Keratinocyte (primary cell): ENCODE results near the gene DNAJC18. TPM values are rescaled to one million over a fixed set of nuclear protein-coding genes. Genes with fewer than 3 reads are reported as not detected.

ENCODE experiments used
- DNase-seq: peaks from one replicate; pipeline ENCODE4 v3.0.0-alpha.2; 2011; ENCODE audit warnings: low read depth, missing footprints, low spot score
- FAIRE-seq: peaks from 2 replicates; lab custom pipeline; 2011; peaks lifted over from hg19 to GRCh38; lab: Jason Lieb, UNC
- H2AFZ ChIP-seq: 2 replicates; pipeline ENCODE4 v1.6.0; 2012; ENCODE audit warnings: low read length, control low read depth, inconsistent platforms; ENCODE audit not compliant: control insufficient read depth
- H3K27ac ChIP-seq: 2 replicates; pipeline ENCODE4 v1.5.1; 2011; ENCODE audit warnings: low read length; ENCODE audit not compliant: control insufficient read depth, insufficient read depth
- H3K27me3 ChIP-seq: 3 replicates; pipeline ENCODE4 v1.6.0; 2011; ENCODE audit warnings: low read length; ENCODE audit not compliant: control insufficient read depth, insufficient read depth; ENCODE audit errors: extremely low read depth
- H3K36me3 ChIP-seq, 2 experiments: 2 replicates in 1 of 2; 3 replicates in 1 of 2; pipeline ENCODE4 v1.5.1; 2011; ENCODE audit warnings: low read length in 2 of 2, mild to moderate bottlenecking in 1 of 2; ENCODE audit not compliant: control insufficient read depth in 2 of 2, insufficient read depth in 2 of 2; ENCODE audit errors: extremely low read depth in 1 of 2
- H3K4me1 ChIP-seq: 3 replicates; pipeline ENCODE4 v1.5.1; 2011; ENCODE audit warnings: low read length; ENCODE audit not compliant: control insufficient read depth, insufficient read depth; ENCODE audit errors: extremely low read depth
- H3K4me2 ChIP-seq: 3 replicates; pipeline ENCODE4 v1.6.0; 2011; ENCODE audit warnings: low read depth, low read length; ENCODE audit not compliant: control insufficient read depth, insufficient read depth; ENCODE audit errors: extremely low read depth
- H3K4me3 ChIP-seq, 3 experiments: fragments of 200-600 bp in 1 of 3; sonication (generic) in 1 of 3; 2 replicates in 2 of 3; 3 replicates in 1 of 3; pipeline ENCODE4 v1.5.1; 2011 to 2016; ENCODE audit warnings: low read length in 3 of 3, mild to moderate bottlenecking in 3 of 3, control low read depth in 2 of 3, inconsistent platforms in 1 of 3, low read depth in 1 of 3, mixed read lengths in 1 of 3, mixed run types in 1 of 3, moderate library complexity in 1 of 3; ENCODE audit not compliant: control insufficient read depth in 2 of 3, insufficient read depth in 2 of 3; ENCODE audit errors: extremely low read depth in 1 of 3
- H3K79me2 ChIP-seq: 2 replicates; pipeline ENCODE4 v1.6.0; 2012; ENCODE audit warnings: low read length; ENCODE audit not compliant: control insufficient read depth, insufficient read depth
- H3K9ac ChIP-seq: 3 replicates; pipeline ENCODE4 v1.6.0; 2011; ENCODE audit warnings: low read length; ENCODE audit not compliant: control insufficient read depth, insufficient read depth; ENCODE audit errors: extremely low read depth
- H3K9me1 ChIP-seq: 3 replicates; pipeline ENCODE4 v1.6.0; 2011; ENCODE audit warnings: low read length; ENCODE audit not compliant: control insufficient read depth, insufficient read depth; ENCODE audit errors: extremely low read depth
- H3K9me3 ChIP-seq: 2 replicates; pipeline ENCODE4 v1.5.1; 2012; ENCODE audit warnings: low read depth, low read length; ENCODE audit not compliant: control insufficient read depth
- H4K20me1 ChIP-seq: 3 replicates; pipeline ENCODE4 v1.6.0; 2011; ENCODE audit warnings: low read length; ENCODE audit not compliant: control insufficient read depth, insufficient read depth; ENCODE audit errors: extremely low read depth
- CTCF ChIP-seq, 3 experiments: IDR thresholded peaks in 1 of 3; conservative IDR thresholded peaks in 1 of 3; optimal IDR thresholded peaks in 1 of 3; 2 replicates in 2 of 3; 3 replicates in 1 of 3; pipeline versions ENCODE3 to v1.5.1; 2011; ENCODE audit warnings: low read length in 3 of 3, mild to moderate bottlenecking in 3 of 3, moderate library complexity in 2 of 3, control low read depth in 1 of 3, inconsistent platforms in 1 of 3; ENCODE audit not compliant: insufficient read depth in 2 of 3; ENCODE audit errors: extremely low read depth in 1 of 3
- EZH2 ChIP-seq: IDR thresholded peaks from one replicate; pipeline ENCODE4 v1.6.1; 2012; ENCODE audit warnings: inconsistent platforms, mild to moderate bottlenecking, low read length, moderate library complexity
- dilution Hi-C: fragments of 300-500 bp; cut with MboI; formaldehyde crosslinking; loops from one replicate; pipeline ENCODE4 v1.7.0; 2020; ENCODE audit warnings: low sequenced_read_pairs; ENCODE audit not compliant: extremely low pct_ligation_motif_present
- polyA plus RNA-seq, 5 experiments: library from polyadenylated mRNA; depleted of rRNA in 3 of 5; stranded (reverse) in 3 of 5; stranded (forward) in 1 of 5; unstranded in 1 of 5; fragments of >200 nt; gene quantifications; 1 replicate in 1 of 5; 2 replicates in 3 of 5; 3 replicates in 1 of 5; pipeline versions ENCODE4 v1.2.1 to v1.2.3, GENCODE V29; 2011 to 2012; ENCODE audit warnings: missing spikeins in 2 of 5, low read depth in 1 of 5, low replicate concordance in 1 of 5

DNAJC18 gene
- polyA plus RNA-seq, 1 donor (not counting 4 experiments of a cell fraction or from before 2014, with no cell fraction given) = 6.6 TPM

DNA sequence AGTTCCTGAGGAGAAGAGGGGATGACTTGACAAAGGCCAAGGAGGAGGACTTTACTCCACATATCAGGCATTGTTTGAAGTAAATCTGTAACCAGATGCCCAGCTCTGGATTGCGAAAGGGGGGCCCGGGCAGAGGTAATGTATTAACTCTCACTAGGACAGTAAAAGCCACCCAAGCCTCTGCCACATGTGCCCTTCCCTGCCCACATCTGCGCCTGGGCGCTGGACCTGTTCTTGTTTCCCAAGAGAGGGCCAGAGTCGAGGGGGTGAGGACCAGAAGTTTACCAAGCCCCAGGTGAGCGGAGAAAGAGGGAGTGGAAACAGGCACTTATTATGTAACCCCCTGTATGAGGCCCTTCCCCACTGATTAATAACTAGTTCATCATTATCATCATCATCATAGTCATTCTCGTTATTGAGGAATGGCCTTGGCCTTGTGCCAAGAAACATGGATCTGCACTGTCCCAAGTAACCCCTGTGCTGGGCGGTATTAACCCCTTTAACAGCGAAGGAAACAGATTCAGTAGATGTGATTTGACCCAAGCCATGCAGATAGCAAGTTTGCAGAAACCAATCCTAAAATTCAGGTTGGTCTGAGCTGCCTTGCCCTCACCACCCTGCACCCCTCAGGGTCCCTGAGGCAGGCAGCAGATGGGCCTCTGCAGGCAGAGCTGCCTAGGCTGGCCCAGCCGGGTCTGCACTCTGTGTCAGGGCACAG, 55.9 kb downstream of the DNAJC18 start, which contains the start of gene SLC23A1:
Gene SLC23A1 (minus strand): TSS at position 23 of the 718 bp plus-strand sequence. CDS start 44 bp downstream, outside the sequence.
- FAIRE-seq = no peak
- H3K9me3 ChIP-seq = no peaks in the 10 kb centered on the region
- peaks cover 32% of the 10 kb centered on the region for H3K4me1 ChIP-seq
- H3K4me3 ChIP-seq = no peak within 1 kb of the TSS
- H3K9me1 ChIP-seq = no peaks in the 10 kb centered on the region
- H3K27me3 ChIP-seq = no peaks in the 10 kb centered on the region
- no peaks in the 10 kb centered on the region for H3K79me2 ChIP-seq
- H3K36me3 ChIP-seq = no peaks in the 10 kb centered on the region
- no peak within 1 kb of the TSS for H2AFZ ChIP-seq
- H3K27ac ChIP-seq = no peak within 1 kb of the TSS
- no peak for DNase-seq
- H3K4me2 ChIP-seq = no peak within 1 kb of the TSS
- no peak for TF ChIP-seq CTCF (optimal IDR thresholded peaks at IDR 0.05 in 1 of 3, IDR thresholded peaks at IDR 0.05 in 1 of 3, conservative IDR thresholded peaks at IDR 0.05 in 1 of 3; ENCODE audit: extremely low read depth in 1 of 3, insufficient read depth in 2 of 3, low read length in 3 of 3)
- TF ChIP-seq EZH2 = no peak
- dilution Hi-C loops = no loop called here
- no peaks in the 10 kb centered on the region for H4K20me1 ChIP-seq
- H3K9ac ChIP-seq = no peak within 1 kb of the TSS

DNA sequence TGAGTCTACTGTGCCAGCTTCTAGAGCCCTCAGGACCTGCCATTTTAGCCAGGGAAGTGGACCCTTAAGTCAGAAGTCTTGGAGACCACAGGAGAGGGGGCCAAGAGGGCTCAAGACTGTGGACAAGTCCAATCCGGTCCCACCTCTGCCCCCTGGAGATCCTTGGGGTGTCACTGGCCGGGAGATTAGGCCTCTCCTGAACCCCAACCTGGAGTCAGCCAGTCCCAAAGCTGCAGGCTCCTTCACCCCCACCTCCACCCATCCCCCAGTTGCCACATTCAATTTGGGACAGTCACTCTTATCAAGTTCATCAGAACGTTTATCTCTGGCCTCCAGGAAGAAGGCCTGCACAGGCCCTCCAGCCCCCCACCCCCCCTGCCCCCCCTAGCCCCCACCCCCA, 56.5 kb downstream of the DNAJC18 start:
- Histone ChIP-seq H4K20me1 (no peaks in the 10 kb centered on the region), H3K9me3 (no peaks in the 10 kb centered on the region), H2AFZ (no peak overlapping the region), H3K27ac (no peak overlapping the region), H3K9me1 (no peaks in the 10 kb centered on the region), H3K4me1 (peaks cover 32% of the 10 kb centered on the region), H3K79me2 (no peaks in the 10 kb centered on the region), H3K27me3 (no peaks in the 10 kb centered on the region), H3K4me3 (no peak overlapping the region), H3K36me3 (no peaks in the 10 kb centered on the region), H3K9ac (no peak overlapping the region), H3K4me2 (no peak overlapping the region)
- TF ChIP-seq CTCF (optimal IDR thresholded peaks at IDR 0.05 in 1 of 3, IDR thresholded peaks at IDR 0.05 in 1 of 3, conservative IDR thresholded peaks at IDR 0.05 in 1 of 3; ENCODE audit: extremely low read depth in 1 of 3, insufficient read depth in 2 of 3, low read length in 3 of 3) = no peak
- dilution Hi-C loops = no loop called here
- DNase-seq (no peak), FAIRE-seq (no peak)
